SU-DHL-6 (cell line): ENCODE data around the gene NPDC1.
A peak's percentile ranks its signal among the peaks of the same experiment; 100 is the strongest.

Experiments used
- H2AFZ ChIP-seq: fragments of 200-600 bp; sonication (generic); 2 replicates; pipeline ENCODE4 v1.6.1; 2014; ENCODE audit warnings: low read depth, mild to moderate bottlenecking, moderate library complexity, mixed read lengths, antibody characterized with exemption, low read length; ENCODE audit not compliant: severe bottlenecking
- H3F3A ChIP-seq: fragments of 200-600 bp; shearing (Covaris generic); 2 replicates; pipeline ENCODE4 v1.6.0; 2016; ENCODE audit warnings: antibody characterized with exemption, mild to moderate bottlenecking; ENCODE audit not compliant: insufficient read depth
- H3K27ac ChIP-seq: fragments of 200-600 bp; sonication (generic); 2 replicates; pipeline ENCODE4 v1.5.1; 2016; ENCODE audit warnings: low read depth, mild to moderate bottlenecking, low read length, moderate library complexity, mixed read lengths
- H3K27me3 ChIP-seq: fragments of 200-600 bp; sonication (generic), shearing (Covaris generic); 2 replicates; pipeline ENCODE4 v1.6.0; 2014; ENCODE audit warnings: mild to moderate bottlenecking, low read length
- H3K36me3 ChIP-seq: fragments of 200-600 bp; sonication (generic); 2 replicates; pipeline ENCODE4 v1.6.1; 2014; ENCODE audit warnings: mild to moderate bottlenecking, low read length, mixed read lengths
- H3K4me2 ChIP-seq: fragments of 300-600, 200-600 bp; shearing (Covaris generic), sonication (generic); 2 replicates; pipeline ENCODE4 v1.6.0; 2014; ENCODE audit warnings: low read length, low read depth, mild to moderate bottlenecking; ENCODE audit not compliant: poor library complexity, severe bottlenecking
- H3K4me3 ChIP-seq: fragments of 200-600 bp; sonication (generic); 2 replicates; pipeline ENCODE4 v1.5.1; 2014; ENCODE audit warnings: antibody characterized with exemption, low read length, mild to moderate bottlenecking, mixed read lengths; ENCODE audit not compliant: insufficient read depth, poor library complexity, severe bottlenecking
- H3K79me2 ChIP-seq: fragments of 200-600 bp; sonication (generic); 2 replicates; pipeline ENCODE4 v1.6.1; 2014; ENCODE audit warnings: mild to moderate bottlenecking, low read length, moderate library complexity; ENCODE audit not compliant: insufficient read depth
- H3K9ac ChIP-seq: fragments of 200-600 bp; sonication (generic); 2 replicates; pipeline ENCODE4 v1.7.0; 2014; ENCODE audit warnings: mild to moderate bottlenecking, low read length
- H3K9me2 ChIP-seq: fragments of 200-600 bp; sonication (generic); replicated peaks from 2 replicates; pipeline ENCODE4 v1.6.1; 2014; ENCODE audit warnings: low read length; ENCODE audit not compliant: insufficient read depth
- H3K9me3 ChIP-seq: fragments of 200-600 bp; sonication (generic); 2 replicates; pipeline ENCODE4 v1.6.1; 2014; ENCODE audit warnings: low read length, mixed read lengths; ENCODE audit not compliant: insufficient read depth
- H4K20me1 ChIP-seq: fragments of 200-600 bp; sonication (generic); 2 replicates; pipeline ENCODE4 v1.6.1; 2014; ENCODE audit warnings: low read depth, mild to moderate bottlenecking, antibody characterized with exemption, low read length, moderate library complexity, mixed read lengths
- CTCF ChIP-seq: fragments of 200-600 bp; sonication (generic); IDR thresholded peaks from one replicate; pipeline ENCODE4 v1.5.1; 2017; ENCODE audit warnings: antibody characterized with exemption, mild to moderate bottlenecking, low read length, moderate library complexity; ENCODE audit not compliant: insufficient read depth, poor library complexity, severe bottlenecking
- EZH2phosphoT487 ChIP-seq: fragments of 200-600 bp; sonication (generic), shearing (Covaris generic); conservative IDR thresholded peaks from 2 replicates; pipeline ENCODE4 v1.6.1; 2018; ENCODE audit warnings: mild to moderate bottlenecking, antibody characterized with exemption, low read length, moderate library complexity, mixed read lengths

NPDC1 gene

GRCh38 chr9:137070201-137070905 is 24.4 kb upstream of the NPDC1 start, which contains the start of gene SAPCD2:
SAPCD2 (minus strand) TSS chr9:137070557; CDS start chr9:137070460, 97 bp downstream.
- peaks cover 12% of the 10 kb centered on the region for H3K79me2 ChIP-seq
- H3K36me3 ChIP-seq = no peaks in the 10 kb centered on the region
- H2AFZ ChIP-seq = peak within 1 kb of the TSS; percentile 63

GRCh38 chr9:137069508-137070091 is 23.6 kb upstream of the NPDC1 start:
- no peaks in the 10 kb centered on the region for H3K9me2 ChIP-seq
- H3K4me3 ChIP-seq = peak overlapping the region; percentile 83
- no peak overlapping the region for H2AFZ ChIP-seq
- peaks cover 12% of the 10 kb centered on the region for H3K79me2 ChIP-seq
- H3K27me3 ChIP-seq = no peaks in the 10 kb centered on the region
- no peak for TF ChIP-seq EZH2phosphoT487
- no peak for TF ChIP-seq CTCF
- no peaks in the 10 kb centered on the region for H3K9me3 ChIP-seq
- peaks cover 13% of the 10 kb centered on the region for H3F3A ChIP-seq
- H3K36me3 ChIP-seq = no peaks in the 10 kb centered on the region
- H4K20me1 ChIP-seq = no peaks in the 10 kb centered on the region
- H3K9ac ChIP-seq = peak overlapping the region; percentile 80
- H3K27ac ChIP-seq = peak overlapping the region; percentile 70
- peak overlapping the region; percentile 79 for H3K4me2 ChIP-seq

More at GRCh38 chr9:137070201-137070905, 24.4 kb upstream of the NPDC1 start, which contains the start of gene SAPCD2:
- H3K9ac ChIP-seq = peak within 1 kb of the TSS; percentile 80
- no peaks in the 10 kb centered on the region for H3K27me3 ChIP-seq
- TF ChIP-seq EZH2phosphoT487 = no peak
- no peak for TF ChIP-seq CTCF
- H3F3A ChIP-seq = peaks cover 15% of the 10 kb centered on the region
- peak within 1 kb of the TSS; percentile 79 for H3K4me2 ChIP-seq
- no peaks in the 10 kb centered on the region for H3K9me2 ChIP-seq
- H3K9me3 ChIP-seq = no peaks in the 10 kb centered on the region
- H4K20me1 ChIP-seq = no peaks in the 10 kb centered on the region
- H3K27ac ChIP-seq = peak within 1 kb of the TSS; percentile 70
- peak within 1 kb of the TSS; percentile 83 for H3K4me3 ChIP-seq

GRCh38 chr9:137068539-137069507 is 22.8 kb upstream of the NPDC1 start:
- Histone ChIP-seq H3K9me3 (no peaks in the 10 kb centered on the region), H2AFZ (no peak overlapping the region), H3K9ac (peak overlapping the region; percentile 80), H3F3A (peaks cover 13% of the 10 kb centered on the region), H4K20me1 (no peaks in the 10 kb centered on the region), H3K27ac (peak overlapping the region; percentile 70), H3K4me3 (peak overlapping the region; percentile 83), H3K4me2 (peak overlapping the region; percentile 79), H3K36me3 (no peaks in the 10 kb centered on the region), H3K79me2 (peaks cover 12% of the 10 kb centered on the region), H3K9me2 (no peaks in the 10 kb centered on the region), H3K27me3 (no peaks in the 10 kb centered on the region)
- no peak for TF ChIP-seq CTCF
- no peak for TF ChIP-seq EZH2phosphoT487
